Neural progenitor cell (in vitro differentiated cells): ENCODE data around the gene ALG1L2. TPM values are rescaled to one million over a fixed set of nuclear protein-coding genes. Genes with fewer than 3 reads are reported as not detected.
"Not testable (repeated sequence)": the region's sequence is repeated elsewhere in the genome, so short reads cannot be mapped to it uniquely, and the experiment has no call there.

Experiments
- DNase-seq: peaks from one replicate; pipeline ENCODE4 v3.0.0-alpha.2; 2016; ENCODE audit warnings: low spot score
- H2AFZ ChIP-seq: fragments of 200-600 bp; sonication (generic); replicated peaks from 2 replicates; pipeline ENCODE4 v1.6.1; 2016; ENCODE audit warnings: antibody characterized with exemption
- H3F3A ChIP-seq: fragments of 200-600 bp; sonication (generic); 2 replicates; pipeline ENCODE4 v1.6.1; 2016; ENCODE audit warnings: antibody characterized with exemption, low read depth
- H3K27ac ChIP-seq: fragments of 200-600 bp; sonication (generic); 2 replicates; pipeline ENCODE4 v1.5.1; 2016; ENCODE audit warnings: mild to moderate bottlenecking
- H3K27me3 ChIP-seq: fragments of 200-600 bp; sonication (generic); 2 replicates; pipeline ENCODE4 v1.6.1; 2016; ENCODE audit warnings: mild to moderate bottlenecking, moderate library complexity
- H3K36me3 ChIP-seq: fragments of 200-600 bp; sonication (generic); 2 replicates; pipeline ENCODE4 v1.5.1; 2016
- H3K4me1 ChIP-seq: fragments of 200-600 bp; sonication (generic); 2 replicates; pipeline ENCODE4 v1.6.1; 2016; ENCODE audit warnings: mixed run types
- H3K4me2 ChIP-seq: fragments of 200-600 bp; sonication (generic); 2 replicates; pipeline ENCODE4 v1.6.1; 2016
- H3K4me3 ChIP-seq: fragments of 200-600 bp; sonication (generic); 2 replicates; pipeline ENCODE4 v1.5.1; 2016
- H3K79me2 ChIP-seq: fragments of 200-600 bp; sonication (generic); 2 replicates; pipeline ENCODE4 v1.6.1; 2016; ENCODE audit warnings: low read depth
- H3K9ac ChIP-seq: fragments of 200-600 bp; sonication (generic); 2 replicates; pipeline ENCODE4 v1.6.1; 2016
- H3K9me3 ChIP-seq: fragments of 200-600 bp; sonication (generic); 2 replicates; pipeline ENCODE4 v1.5.1; 2016; ENCODE audit warnings: low read depth
- H4K20me1 ChIP-seq: fragments of 200-600 bp; sonication (generic); 2 replicates; pipeline ENCODE4 v1.6.1; 2016; ENCODE audit warnings: low read depth
- H3K27ac Mint-ChIP-seq: 3 replicates; pipeline ENCODE4 v1.8.0; 2021; ENCODE audit warnings: mixed read lengths
- H3K27me3 Mint-ChIP-seq: 2 replicates; pipeline ENCODE4 v1.8.0; 2022; ENCODE audit warnings: low read depth, mild to moderate bottlenecking, inconsistent platforms, moderate library complexity, mixed read lengths; ENCODE audit not compliant: insufficient read depth
- H3K36me3 Mint-ChIP-seq: 3 replicates; pipeline ENCODE4 v1.8.0; 2021; ENCODE audit warnings: mixed read lengths
- H3K4me1 Mint-ChIP-seq: 3 replicates; pipeline ENCODE4 v1.8.0; 2021; ENCODE audit warnings: mixed read lengths
- H3K4me3 Mint-ChIP-seq: 3 replicates; pipeline ENCODE4 v1.8.0; 2021; ENCODE audit warnings: mild to moderate bottlenecking, moderate library complexity, mixed read lengths
- H3K9me3 Mint-ChIP-seq: 3 replicates; pipeline ENCODE4 v1.8.0; 2020; ENCODE audit warnings: mixed read lengths
- total RNA-seq: library from RNA; depleted of rRNA; stranded (reverse); fragments of >200 nt; gene quantifications from 2 replicates; pipeline ENCODE4 v1.2.3, GENCODE V29; 2015; ENCODE audit warnings: low replicate concordance
- TF ChIP-seq, protein P1 (sequence below): fragments of 200-600 bp; sonication (generic); IDR thresholded peaks from 2 replicates; pipeline ENCODE4 v1.5.1; 2017; ENCODE audit warnings: antibody characterized with exemption, mild to moderate bottlenecking

The ALG1L2 gene
- total RNA-seq, 1 donor from 2014 or later = not detected

DNA sequence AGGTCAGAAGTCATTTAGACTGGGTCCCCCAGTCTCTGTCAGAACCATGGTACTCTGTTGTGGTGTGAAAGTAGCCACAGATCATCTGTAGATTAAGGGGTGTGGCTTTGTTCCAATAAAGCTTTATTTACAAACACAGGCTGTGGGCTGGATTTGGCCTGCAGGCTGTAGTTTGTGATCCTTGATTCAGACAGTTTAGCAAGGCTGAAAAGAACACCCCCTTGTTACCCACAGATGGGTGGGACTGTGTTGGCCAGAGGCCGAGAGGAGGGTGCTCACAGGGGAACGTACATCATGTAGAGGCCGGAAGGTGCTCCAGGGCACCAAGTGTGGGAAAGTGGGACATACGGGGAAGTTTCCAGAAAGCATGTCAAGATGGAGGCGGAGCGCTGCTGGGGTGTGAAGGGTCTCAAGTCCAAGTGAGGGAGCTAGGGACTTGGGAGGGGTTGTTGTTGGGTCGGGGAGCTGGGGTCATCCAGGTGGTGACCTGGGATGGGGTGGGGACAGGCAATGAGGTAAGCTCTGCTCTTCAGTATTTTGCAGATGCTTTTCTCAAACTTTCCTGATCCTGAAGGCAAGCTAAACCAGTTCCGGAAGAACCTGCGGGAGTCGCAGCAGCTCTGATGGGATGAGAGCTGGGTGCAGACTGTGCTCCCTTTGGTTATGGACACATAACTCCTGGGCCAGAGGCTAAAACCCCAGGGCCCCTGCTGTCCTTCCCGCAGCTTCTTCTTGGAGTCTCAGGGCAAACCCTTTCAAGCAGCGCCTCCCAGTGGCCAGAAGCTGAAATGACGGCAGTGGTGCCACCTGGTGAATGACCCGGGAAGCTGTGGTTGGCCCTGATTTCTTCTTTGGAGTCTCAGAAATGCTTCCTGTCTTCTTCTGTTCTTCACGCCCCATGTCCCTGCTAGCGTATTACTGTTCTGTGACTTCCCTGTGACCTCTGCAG lies 16.3 kb downstream of the ALG1L2 start:
- not testable (repeated sequence) for H3K27ac ChIP-seq, H3K27me3 ChIP-seq, H3K36me3 ChIP-seq, H3F3A ChIP-seq, H3K9me3 Mint-ChIP-seq, H3K4me3 Mint-ChIP-seq, H3K36me3 Mint-ChIP-seq, H3K9ac ChIP-seq, H3K4me3 ChIP-seq, H3K27me3 Mint-ChIP-seq, H3K4me1 ChIP-seq, H4K20me1 ChIP-seq, H3K4me1 Mint-ChIP-seq, H2AFZ ChIP-seq, H3K27ac Mint-ChIP-seq, H3K9me3 ChIP-seq, H3K79me2 ChIP-seq, DNase-seq, H3K4me2 ChIP-seq
- TF ChIP-seq, protein P1, sequence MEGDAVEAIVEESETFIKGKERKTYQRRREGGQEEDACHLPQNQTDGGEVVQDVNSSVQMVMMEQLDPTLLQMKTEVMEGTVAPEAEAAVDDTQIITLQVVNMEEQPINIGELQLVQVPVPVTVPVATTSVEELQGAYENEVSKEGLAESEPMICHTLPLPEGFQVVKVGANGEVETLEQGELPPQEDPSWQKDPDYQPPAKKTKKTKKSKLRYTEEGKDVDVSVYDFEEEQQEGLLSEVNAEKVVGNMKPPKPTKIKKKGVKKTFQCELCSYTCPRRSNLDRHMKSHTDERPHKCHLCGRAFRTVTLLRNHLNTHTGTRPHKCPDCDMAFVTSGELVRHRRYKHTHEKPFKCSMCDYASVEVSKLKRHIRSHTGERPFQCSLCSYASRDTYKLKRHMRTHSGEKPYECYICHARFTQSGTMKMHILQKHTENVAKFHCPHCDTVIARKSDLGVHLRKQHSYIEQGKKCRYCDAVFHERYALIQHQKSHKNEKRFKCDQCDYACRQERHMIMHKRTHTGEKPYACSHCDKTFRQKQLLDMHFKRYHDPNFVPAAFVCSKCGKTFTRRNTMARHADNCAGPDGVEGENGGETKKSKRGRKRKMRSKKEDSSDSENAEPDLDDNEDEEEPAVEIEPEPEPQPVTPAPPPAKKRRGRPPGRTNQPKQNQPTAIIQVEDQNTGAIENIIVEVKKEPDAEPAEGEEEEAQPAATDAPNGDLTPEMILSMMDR = peak; percentile 54

- H3K4me3 Mint-ChIP-seq, H3K36me3 Mint-ChIP-seq, H2AFZ ChIP-seq: not testable (repeated sequence)
These were observed 17.2 kb downstream of the ALG1L2 start for GRCh38 chr3:130098639-130099385.

GRCh38 chr3:130102545-130102944 lies 20.9 kb downstream of the ALG1L2 start:
- H3K79me2 ChIP-seq, H3K4me3 Mint-ChIP-seq, H3F3A ChIP-seq, H3K9me3 Mint-ChIP-seq, H3K27ac Mint-ChIP-seq, H3K4me1 ChIP-seq, H3K36me3 Mint-ChIP-seq, H3K27me3 Mint-ChIP-seq, H3K27ac ChIP-seq, DNase-seq, H3K9ac ChIP-seq, H3K9me3 ChIP-seq, H3K4me1 Mint-ChIP-seq, H4K20me1 ChIP-seq, H3K4me2 ChIP-seq, H2AFZ ChIP-seq, H3K36me3 ChIP-seq, H3K27me3 ChIP-seq, H3K4me3 ChIP-seq: not testable (repeated sequence)

More at GRCh38 chr3:130098639-130099385, 17.2 kb downstream of the ALG1L2 start:
- H3F3A ChIP-seq, H3K79me2 ChIP-seq, DNase-seq, H3K4me1 Mint-ChIP-seq, H3K4me2 ChIP-seq, H3K27ac ChIP-seq, H3K27me3 Mint-ChIP-seq, H3K9me3 ChIP-seq, H3K9me3 Mint-ChIP-seq, H3K9ac ChIP-seq, H3K4me1 ChIP-seq, H4K20me1 ChIP-seq, H3K27me3 ChIP-seq, H3K4me3 ChIP-seq, H3K27ac Mint-ChIP-seq, H3K36me3 ChIP-seq: not testable (repeated sequence)

GRCh38 chr3:130104191-130104590 lies 22.6 kb downstream of the ALG1L2 start:
- not testable (repeated sequence) for H3K27me3 Mint-ChIP-seq, H3K36me3 Mint-ChIP-seq, H3K4me1 ChIP-seq, H3K4me2 ChIP-seq, H4K20me1 ChIP-seq, DNase-seq, H3K9me3 ChIP-seq, H3K79me2 ChIP-seq, H3K27ac Mint-ChIP-seq, H3K27ac ChIP-seq, H3K4me3 Mint-ChIP-seq, H3K36me3 ChIP-seq, H3K9me3 Mint-ChIP-seq, H3K27me3 ChIP-seq, H3F3A ChIP-seq, H3K4me3 ChIP-seq, H3K9ac ChIP-seq, H2AFZ ChIP-seq, H3K4me1 Mint-ChIP-seq

DNA sequence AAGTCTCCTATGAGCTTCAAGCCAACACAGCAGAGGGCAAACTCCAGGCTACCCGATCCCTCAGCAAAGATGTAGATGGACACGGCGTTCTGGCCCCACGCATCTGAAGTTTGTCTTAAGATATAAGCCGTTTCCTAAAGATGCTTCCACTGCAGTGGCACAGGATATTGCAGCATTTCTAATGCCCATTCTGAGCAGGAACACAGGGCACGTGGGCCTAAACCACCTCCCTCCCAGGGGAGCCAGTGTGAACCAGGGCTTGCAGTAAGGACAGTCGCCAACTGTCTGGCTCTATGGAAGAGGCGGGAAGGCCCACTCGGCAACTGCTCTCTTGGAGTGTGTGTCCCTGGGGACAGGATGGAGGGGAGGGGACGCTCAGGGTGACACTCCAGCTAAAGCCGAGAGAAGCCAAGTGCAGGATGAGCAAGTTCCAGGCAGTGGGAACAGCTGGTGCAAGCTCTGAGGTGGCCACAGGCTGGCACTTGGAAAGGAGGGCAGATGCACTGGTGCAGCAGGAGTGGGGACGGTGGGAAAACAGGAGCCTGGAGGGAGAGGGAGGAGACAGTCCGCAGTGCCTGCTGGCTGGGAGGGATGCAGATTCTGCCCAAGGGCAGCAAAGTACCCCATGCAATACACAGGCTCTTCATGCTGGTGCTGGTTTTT lies 25.8 kb downstream of the ALG1L2 start:
- not testable (repeated sequence) for H3K27me3 ChIP-seq, H3K4me1 ChIP-seq, H3K27ac ChIP-seq, H3F3A ChIP-seq, H3K4me2 ChIP-seq, H3K9me3 ChIP-seq, H3K36me3 ChIP-seq, H4K20me1 ChIP-seq, H2AFZ ChIP-seq, H3K4me3 Mint-ChIP-seq, H3K27ac Mint-ChIP-seq, H3K27me3 Mint-ChIP-seq, H3K9ac ChIP-seq, DNase-seq, H3K4me3 ChIP-seq, H3K9me3 Mint-ChIP-seq, H3K36me3 Mint-ChIP-seq
- peaks cover 11% of the 10 kb centered on the region for H3K79me2 ChIP-seq
- H3K4me1 Mint-ChIP-seq = peaks cover 16% of the 10 kb centered on the region

- not testable (repeated sequence) for H3K4me1 ChIP-seq, H3K9me3 Mint-ChIP-seq, H3K27ac Mint-ChIP-seq, H3K4me3 ChIP-seq, H3K36me3 Mint-ChIP-seq, H3K9ac ChIP-seq, H3F3A ChIP-seq, H3K4me2 ChIP-seq, DNase-seq, H3K36me3 ChIP-seq, H2AFZ ChIP-seq, H3K27me3 Mint-ChIP-seq, H3K4me3 Mint-ChIP-seq, H3K27ac ChIP-seq, H3K27me3 ChIP-seq, H4K20me1 ChIP-seq, H3K9me3 ChIP-seq
- H3K4me1 Mint-ChIP-seq = peaks cover 25% of the 10 kb centered on the region
- peaks cover 18% of the 10 kb centered on the region for H3K79me2 ChIP-seq
These were observed 27.4 kb downstream of the ALG1L2 start for GRCh38 chr3:130108836-130109585.
